GM18873 (cell line): Measurements from ENCODE around the gene GINS2.

Source experiments
- ATAC-seq: cut with Tn5 transposase; IDR thresholded peaks from one replicate; pipeline ENCODE4 v1.9.1; 2021; ENCODE audit warnings: mild to moderate bottlenecking, moderate library complexity, moderate number of reproducible peaks; ENCODE audit not compliant: unreplicated experiment, low FRiP score

GINS2 gene

GRCh38 chr16:85716680-85717038 lies 27.9 kb upstream of the GINS2 start:
- no peak for ATAC-seq

GRCh38 chr16:85716022-85716679 lies 27.4 kb upstream of the GINS2 start:
- ATAC-seq = no peak

- ATAC-seq = no peak
Observed at GRCh38 chr16:85715169-85716021, 26.6 kb upstream of the GINS2 start.

GRCh38 chr16:85712801-85713200 lies 24.0 kb upstream of the GINS2 start:
- no peak for ATAC-seq

GRCh38 chr16:85711982-85712587 lies 23.3 kb upstream of the GINS2 start:
- no peak for ATAC-seq

- no peak for ATAC-seq
Observed at GRCh38 chr16:85710732-85711131, 22.0 kb upstream of the GINS2 start.

- no peak for ATAC-seq
Observed at GRCh38 chr16:85709766-85710585, 21.2 kb upstream of the GINS2 start.

GRCh38 chr16:85708338-85708737 lies 19.6 kb upstream of the GINS2 start:
- ATAC-seq = no peak

- no peak for ATAC-seq
Observed at GRCh38 chr16:85707528-85708095, 18.9 kb upstream of the GINS2 start.

- no peak for ATAC-seq
Observed at GRCh38 chr16:85706449-85707034, 17.8 kb upstream of the GINS2 start.

GRCh38 chr16:85704900-85705846 lies 16.4 kb upstream of the GINS2 start:
- ATAC-seq = no peak

GRCh38 chr16:85704011-85704410 lies 15.3 kb upstream of the GINS2 start:
- no peak for ATAC-seq

GRCh38 chr16:85699628-85700027 lies 10.9 kb upstream of the GINS2 start:
- ATAC-seq = no peak

- no peak for ATAC-seq
Observed at GRCh38 chr16:85698935-85699558, 10.3 kb upstream of the GINS2 start.

- no peak for ATAC-seq
Observed at GRCh38 chr16:85698459-85698891, 9.7 kb upstream of the GINS2 start.

GRCh38 chr16:85697431-85697830 lies 8.7 kb upstream of the GINS2 start:
- no peak for ATAC-seq

- ATAC-seq = no peak
Observed at GRCh38 chr16:85696781-85697180, 8.0 kb upstream of the GINS2 start.
